ENCODE measurements around the gene SRPK1.

SRPK1 gene

GRCh38 chr6:35897486-35897885 lies 23.4 kb downstream of the SRPK1 start:
- TF ChIP-seq, protein P1, sequence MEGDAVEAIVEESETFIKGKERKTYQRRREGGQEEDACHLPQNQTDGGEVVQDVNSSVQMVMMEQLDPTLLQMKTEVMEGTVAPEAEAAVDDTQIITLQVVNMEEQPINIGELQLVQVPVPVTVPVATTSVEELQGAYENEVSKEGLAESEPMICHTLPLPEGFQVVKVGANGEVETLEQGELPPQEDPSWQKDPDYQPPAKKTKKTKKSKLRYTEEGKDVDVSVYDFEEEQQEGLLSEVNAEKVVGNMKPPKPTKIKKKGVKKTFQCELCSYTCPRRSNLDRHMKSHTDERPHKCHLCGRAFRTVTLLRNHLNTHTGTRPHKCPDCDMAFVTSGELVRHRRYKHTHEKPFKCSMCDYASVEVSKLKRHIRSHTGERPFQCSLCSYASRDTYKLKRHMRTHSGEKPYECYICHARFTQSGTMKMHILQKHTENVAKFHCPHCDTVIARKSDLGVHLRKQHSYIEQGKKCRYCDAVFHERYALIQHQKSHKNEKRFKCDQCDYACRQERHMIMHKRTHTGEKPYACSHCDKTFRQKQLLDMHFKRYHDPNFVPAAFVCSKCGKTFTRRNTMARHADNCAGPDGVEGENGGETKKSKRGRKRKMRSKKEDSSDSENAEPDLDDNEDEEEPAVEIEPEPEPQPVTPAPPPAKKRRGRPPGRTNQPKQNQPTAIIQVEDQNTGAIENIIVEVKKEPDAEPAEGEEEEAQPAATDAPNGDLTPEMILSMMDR (IDR thresholded peaks at IDR 0.05): no peak

- TF ChIP-seq, protein P1 (IDR thresholded peaks at IDR 0.05): no peak
Observed at GRCh38 chr6:35897036-35897435, 23.9 kb downstream of the SRPK1 start.

DNA sequence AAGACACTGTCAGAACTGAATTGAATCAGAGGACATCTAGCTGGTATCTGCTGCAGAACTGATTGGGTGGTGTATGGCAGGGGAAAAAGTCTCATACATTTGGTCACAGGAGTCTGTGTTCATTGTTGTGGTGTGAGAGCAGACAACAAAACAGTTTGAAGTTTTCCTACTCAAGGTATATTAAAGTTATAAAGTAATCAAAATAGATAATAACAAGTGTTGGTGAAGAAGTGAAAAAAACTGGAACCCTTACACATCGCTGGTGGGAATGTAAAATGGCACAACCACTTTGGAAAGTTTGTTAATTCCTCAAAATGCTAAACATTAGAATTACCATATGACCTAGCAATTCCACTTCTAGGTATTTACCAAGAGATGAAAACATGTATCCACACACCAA lies 24.7 kb downstream of the SRPK1 start:
- TF ChIP-seq, protein P1 (IDR thresholded peaks at IDR 0.05): no peak

GRCh38 chr6:35895560-35895959 lies 25.3 kb downstream of the SRPK1 start:
- TF ChIP-seq, protein P1 (IDR thresholded peaks at IDR 0.05): no peak

DNA sequence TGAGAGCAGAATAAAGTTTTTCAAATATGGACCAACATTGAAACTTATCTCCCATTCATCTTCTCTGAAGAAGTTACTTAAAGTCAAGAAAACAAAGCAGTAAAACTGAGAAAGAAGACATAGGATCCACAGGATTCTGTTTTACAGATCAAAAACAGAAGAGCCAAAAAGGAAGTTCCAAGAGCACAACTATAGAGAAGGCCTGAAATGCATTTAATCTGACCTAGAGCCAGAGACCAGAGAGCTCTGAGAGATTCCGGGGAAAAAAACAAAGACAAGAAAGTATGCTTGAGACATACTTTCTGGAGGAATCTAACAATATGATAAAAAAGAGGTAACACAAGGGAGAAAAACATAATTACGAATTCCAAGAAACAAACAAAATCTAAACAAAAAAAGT lies 26.1 kb downstream of the SRPK1 start:
- TF ChIP-seq, protein P1 (IDR thresholded peaks at IDR 0.05): no peak

GRCh38 chr6:35893246-35893645 lies 27.7 kb downstream of the SRPK1 start:
- TF ChIP-seq, protein P1 (IDR thresholded peaks at IDR 0.05): no peak

- TF ChIP-seq, protein P1 (IDR thresholded peaks at IDR 0.05): no peak
Observed at GRCh38 chr6:35892482-35892881, 28.4 kb downstream of the SRPK1 start.

DNA sequence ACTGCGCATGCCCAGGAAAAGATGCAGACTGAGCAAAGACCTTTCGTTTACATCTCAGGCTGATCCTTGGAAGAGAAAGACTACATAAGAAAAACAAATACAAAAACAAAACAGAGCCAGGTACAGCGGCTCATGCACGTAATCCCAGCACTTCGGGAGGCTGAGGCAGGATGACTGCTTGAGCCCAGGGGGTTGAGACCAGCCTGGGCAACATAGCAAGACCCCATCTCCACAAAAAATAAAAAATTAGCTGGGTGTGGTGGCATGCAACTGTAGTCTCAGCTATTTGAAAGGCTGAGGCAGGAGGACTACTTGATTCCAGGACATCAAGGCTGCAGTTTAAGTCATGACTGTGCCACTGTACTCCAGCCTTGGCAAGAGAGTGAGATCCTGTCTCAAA lies 41.7 kb downstream of the SRPK1 start:
- TF ChIP-seq, protein P1 (IDR thresholded peaks at IDR 0.05): no peak

All from LNCAP (cell line).